HG02610 (cell line): ENCODE data around the gene COL27A1.

Experiments used
- ATAC-seq: cut with Tn5 transposase; IDR thresholded peaks from one replicate; pipeline ENCODE4 v1.9.1; 2021; ENCODE audit warnings: mild to moderate bottlenecking, moderate library complexity; ENCODE audit not compliant: unreplicated experiment

The COL27A1 gene

DNA sequence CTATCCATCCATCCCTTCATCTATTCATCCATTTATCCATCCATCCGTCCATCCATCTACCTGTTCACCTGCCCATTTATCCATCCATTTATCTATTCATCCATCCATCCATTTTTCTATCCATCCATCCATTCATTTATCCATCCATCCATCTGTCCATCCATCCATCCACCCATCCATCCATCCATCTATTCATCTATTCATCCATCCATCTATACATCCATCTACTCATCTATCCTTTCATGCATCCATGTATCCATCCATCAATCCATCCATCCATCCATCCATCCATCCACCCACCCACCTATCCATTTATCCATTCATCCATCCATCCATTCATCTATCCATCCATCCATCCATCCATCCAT, 10.8 kb downstream of the COL27A1 start:
- no peak for ATAC-seq

DNA sequence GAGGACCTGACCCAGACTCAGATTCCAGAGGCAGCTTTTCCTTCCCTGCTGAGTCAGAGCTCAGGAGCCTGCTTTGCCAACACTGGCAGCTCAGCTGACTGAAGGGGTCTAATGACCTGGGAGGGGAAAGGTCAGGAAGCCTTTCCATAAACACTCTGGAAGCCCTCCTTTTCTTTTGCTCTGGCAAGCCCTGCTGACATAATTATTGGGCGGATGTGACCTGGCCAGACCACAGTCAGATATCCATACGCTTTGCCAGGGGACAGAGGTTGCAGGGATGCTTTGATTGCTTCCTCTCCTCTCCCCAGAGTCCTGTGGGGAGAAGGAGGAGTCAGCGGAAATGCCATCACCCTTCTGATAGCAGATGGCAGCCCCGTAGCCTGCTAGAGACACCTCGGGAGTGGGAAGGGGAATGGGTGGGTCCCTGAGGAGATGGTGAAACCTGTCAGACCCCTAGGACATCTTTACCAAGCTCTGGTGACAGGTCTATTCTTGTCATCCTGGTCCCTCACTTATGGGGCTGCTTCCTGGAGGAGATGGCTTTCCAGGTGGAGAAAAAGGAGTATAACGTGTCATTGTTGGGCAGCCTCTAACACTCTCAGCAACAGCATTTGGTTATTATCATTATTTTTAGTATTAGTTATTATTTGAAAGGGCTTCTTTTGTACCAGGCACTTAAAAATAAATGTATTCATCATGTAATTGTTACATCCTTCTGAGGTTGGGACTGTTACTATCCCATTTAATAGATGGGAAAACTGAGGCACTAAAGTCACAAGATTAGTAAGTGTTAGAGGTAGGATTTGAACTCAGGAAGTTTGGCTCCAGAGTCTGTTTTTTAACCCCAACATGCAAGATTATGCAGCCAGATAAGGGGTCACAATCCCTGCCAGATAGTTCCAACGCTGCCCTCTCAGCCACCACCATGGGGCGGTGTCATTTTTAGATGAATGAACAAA, 11.6 kb downstream of the COL27A1 start:
- no peak for ATAC-seq

DNA sequence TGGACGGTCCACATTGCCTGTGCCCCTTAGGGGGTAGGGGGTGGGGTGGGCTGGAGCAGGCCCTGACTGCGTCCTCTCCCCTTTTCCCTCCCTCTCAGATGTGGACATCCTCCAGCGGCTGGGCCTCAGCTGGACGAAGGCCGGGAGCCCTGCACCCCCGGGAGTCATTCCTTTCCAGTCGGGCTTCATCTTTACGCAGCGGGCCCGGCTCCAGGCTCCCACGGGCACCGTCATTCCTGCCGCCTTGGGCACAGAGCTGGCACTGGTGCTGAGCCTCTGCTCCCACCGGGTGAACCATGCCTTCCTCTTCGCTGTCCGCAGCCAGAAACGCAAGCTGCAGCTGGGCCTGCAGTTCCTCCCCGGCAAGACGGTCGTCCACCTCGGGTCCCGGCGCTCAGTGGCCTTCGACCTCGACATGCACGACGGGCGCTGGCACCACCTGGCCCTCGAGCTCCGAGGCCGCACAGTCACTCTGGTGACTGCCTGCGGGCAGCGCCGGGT, 12.3 kb downstream of the COL27A1 start:
- no peak for ATAC-seq

DNA sequence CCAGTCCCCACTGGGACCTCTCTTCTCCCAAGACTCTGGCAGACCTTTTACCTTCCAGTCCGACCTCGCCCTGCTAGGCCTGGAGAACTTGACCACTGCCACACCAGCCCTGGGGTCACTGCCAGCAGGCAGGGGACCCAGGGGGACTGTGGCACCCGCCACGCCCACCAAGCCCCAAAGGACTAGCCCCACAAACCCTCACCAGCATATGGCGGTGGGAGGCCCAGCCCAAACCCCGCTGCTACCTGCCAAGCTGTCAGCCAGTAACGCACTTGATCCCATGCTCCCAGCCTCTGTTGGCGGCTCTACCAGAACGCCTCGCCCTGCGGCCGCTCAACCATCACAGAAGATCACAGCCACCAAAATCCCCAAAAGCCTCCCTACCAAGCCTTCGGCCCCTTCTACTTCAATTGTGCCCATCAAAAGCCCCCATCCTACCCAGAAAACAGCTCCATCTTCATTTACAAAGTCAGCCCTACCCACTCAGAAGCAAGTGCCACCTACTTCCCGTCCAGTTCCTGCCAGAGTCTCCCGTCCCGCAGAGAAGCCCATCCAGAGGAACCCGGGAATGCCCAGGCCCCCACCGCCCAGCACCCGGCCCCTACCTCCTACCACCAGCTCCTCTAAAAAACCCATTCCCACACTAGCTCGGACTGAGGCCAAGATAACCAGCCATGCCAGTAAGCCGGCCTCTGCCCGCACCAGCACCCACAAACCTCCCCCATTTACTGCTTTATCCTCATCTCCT, 13.1 kb downstream of the COL27A1 start:
- ATAC-seq: no peak

GRCh38 chr9:114169029-114169951, 14.0 kb downstream of the COL27A1 start:
- ATAC-seq: no peak

- no peak for ATAC-seq
Measured at GRCh38 chr9:114169952-114170770, 14.8 kb downstream of the COL27A1 start.

DNA sequence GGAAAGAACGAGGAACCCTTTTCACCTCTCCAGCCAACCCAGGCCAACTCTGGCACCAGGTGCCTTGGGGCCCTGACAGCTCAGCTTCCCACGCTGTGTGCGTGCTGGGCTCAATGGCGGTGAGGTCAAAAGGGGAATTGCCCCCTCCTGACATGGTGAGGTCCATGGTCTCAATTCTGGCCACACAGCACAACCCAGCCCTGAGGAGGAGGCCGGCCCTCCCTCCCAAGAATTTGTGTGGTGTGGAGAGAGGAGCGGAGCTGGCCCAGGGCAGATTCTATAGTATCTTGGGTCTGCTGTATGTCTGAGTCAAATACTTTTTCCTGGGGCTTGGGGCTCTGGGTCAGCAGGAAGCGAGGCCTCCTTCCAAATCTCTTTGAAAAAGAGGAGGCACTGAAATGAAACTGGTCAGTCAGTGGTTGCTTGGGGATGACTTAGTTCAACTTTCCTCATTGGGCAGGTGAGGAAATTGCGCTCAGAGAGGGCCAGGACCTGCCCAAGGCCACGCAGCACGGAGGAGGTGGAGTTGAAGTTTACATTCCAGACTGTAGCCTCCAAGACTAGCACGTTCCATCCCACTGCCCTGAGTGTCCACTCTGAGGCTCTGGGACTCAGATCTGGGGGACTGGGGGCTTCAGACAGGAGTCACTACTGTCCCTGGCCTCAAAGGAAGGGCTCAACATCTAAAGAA, 15.6 kb downstream of the COL27A1 start:
- ATAC-seq: no peak

DNA sequence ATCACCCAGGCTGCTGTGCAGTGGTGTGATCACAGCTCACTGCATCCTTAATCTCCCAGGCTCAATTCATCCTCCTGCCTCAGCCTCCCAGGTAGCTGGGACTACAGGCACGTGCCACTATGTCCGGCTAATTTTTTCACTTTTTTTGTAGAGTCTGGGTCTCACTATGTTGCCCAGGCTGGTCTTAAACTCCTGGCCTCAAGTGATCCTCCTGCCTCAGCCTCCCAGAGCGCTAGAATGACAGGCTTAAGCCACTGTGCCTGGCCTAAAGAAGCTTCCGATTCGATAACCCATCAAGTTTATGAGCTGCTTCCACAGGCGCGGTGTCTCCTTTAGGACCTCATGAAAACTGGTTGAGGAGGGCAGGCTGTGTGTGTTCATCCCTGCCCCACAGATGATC, 16.2 kb downstream of the COL27A1 start:
- no peak for ATAC-seq

DNA sequence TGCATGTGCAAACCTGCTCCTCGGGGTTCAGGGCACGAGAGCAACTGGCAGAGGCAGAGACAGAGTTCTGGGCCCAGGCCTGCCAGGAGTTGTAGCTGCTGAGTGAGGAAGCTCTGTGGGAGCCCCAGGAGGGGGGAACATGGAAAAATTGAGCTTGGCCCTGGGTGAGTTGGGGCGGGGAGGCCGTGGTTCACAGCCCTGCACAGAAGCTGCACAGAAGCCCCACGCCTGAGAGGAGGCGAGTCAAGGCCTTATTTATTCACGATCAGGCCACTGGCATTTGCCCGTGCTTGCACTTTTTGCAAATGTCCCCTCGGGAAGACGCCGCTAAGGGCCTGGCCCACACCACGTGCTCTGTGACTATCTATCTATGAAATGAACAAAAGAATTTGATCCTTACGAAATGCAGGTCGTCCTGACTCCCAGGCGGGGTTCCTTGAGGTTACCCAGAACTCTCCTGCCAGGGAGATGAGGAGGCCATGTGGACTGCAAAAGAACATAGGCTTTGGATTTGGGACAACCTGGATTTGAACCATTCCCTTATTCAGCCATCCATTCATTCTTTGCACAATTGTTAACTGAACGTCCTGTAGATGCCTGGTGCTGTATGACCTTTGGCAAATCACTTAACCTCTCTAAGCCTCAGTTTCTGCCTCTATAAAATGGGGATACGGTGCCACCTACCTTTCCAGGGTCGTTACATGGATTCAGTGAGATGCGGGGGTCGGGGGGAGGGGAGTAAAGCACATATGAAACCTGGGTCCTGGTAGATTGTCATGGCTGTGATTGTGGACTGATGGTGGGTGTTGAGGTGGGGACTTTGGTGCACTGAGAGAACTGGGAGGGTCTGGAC, 17.9 kb downstream of the COL27A1 start:
- no peak for ATAC-seq

DNA sequence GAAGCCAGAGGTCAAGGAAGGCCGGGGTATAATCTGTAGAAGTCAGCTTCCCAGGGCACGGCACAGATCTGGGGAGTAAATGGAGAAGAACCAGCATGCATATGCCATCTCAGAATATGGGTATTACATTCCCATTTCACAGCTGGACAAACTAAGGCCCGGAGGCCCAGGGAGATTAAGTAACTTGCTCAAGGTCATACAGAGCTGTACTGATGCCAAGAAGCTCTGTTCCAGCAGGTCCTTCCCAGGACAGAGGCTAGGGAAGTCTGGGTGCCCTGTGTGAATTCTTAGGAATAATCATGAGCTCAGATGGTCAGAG, 19.2 kb downstream of the COL27A1 start:
- ATAC-seq: no peak

DNA sequence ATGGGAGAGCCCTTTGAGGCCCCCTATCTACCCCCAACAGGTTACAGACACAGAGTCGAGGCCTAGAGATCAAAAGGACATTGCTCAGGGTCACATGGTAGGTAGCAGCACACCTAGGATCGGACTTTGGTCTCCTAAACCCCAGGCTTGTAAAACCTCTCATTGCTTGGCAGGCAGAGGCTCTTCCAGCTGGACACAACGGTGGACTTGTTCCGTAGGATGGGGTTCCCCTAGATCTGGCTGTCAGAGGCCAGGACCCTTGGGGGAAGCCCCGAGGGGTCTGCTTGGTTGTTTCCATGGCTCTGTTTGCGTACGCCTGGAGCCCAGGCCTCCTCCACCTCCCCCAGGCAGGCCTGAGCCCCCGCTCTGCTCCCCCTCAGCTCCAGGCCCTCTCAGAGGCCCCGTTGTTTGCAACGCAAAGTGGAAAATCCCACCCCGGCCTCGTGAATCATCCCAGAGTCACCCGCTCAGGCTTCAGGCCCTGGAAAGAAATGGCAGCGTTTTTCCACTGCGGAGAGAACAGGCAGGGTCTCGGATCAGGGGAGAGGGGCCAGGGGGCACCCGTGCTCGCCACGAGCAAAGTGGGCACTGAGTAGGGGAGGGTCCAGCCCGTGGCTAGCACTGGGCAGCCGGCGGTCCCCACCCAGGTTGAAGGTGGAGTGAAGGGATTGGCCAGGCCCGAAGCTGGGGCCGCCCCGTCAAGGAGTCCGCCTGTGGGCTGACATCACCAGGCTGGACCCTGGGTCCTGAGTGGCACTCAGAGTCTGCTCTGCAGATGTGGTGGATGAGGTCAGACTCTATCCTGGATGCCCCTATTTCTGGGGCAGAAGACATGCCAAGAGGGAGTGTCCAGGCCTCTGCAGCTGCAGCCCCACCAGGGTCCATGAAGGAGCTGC, 19.8 kb downstream of the COL27A1 start:
- no peak for ATAC-seq

DNA sequence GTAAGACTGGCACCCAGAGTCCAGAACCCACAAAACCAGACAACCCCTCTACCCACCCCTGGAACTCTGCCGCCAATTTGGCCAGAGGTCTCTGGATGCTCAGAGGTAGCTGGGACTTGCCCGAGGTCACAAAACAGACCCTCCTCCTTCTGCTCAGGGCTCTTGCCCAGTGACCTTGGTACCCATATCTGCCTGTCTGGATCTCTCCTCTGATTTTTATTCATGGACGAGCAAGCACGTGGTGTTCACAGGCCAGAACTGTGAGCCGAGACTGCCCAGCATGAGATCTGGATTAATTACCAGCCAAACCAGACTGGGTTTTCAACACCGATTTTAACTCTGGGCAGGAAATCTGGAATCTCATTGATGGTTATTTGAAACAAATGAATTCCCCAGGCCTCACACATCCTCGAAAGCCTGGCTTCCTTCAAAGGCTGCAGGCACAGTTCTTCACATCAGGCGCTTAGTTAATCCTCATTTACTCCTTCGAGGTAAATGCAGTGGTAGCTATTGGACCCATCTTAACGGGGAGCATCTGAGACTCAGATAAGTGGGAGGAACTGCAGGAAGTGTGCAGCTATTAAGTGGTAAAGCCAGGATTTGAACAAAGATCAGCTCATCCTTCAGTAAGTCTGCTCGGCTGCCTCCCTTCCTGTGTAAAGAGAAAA, 21.4 kb downstream of the COL27A1 start:
- no peak for ATAC-seq

DNA sequence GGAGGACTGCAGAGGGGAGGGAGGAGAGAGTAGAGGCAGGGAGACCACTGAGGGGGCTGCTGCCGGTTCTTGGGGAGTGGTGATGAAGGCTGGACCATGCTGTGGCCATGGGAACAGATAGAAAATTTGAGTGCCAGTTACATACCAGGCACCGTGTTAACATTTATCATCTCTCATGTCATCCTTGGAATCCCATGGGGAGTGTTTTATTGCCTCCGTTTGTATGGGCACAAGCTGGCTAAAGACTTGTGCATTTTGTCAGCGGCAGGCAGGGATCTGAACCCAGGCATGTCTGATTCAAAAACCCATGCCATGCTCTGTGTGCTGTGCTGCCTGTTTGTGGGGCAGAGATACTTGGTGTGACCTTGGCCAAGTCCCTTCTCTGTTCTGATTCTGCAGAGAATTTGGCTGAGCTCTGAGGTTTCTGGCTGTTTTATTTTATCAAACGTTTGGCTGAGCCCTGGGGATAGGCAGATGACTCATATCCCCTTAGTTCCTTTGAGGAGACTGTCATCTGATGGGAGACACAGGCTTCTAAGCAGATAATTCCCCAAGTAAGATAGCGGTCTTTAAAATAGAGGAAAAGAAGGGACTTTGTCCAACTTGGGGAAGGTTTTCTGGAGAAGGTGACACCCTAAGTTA, 22.2 kb downstream of the COL27A1 start:
- no peak for ATAC-seq

DNA sequence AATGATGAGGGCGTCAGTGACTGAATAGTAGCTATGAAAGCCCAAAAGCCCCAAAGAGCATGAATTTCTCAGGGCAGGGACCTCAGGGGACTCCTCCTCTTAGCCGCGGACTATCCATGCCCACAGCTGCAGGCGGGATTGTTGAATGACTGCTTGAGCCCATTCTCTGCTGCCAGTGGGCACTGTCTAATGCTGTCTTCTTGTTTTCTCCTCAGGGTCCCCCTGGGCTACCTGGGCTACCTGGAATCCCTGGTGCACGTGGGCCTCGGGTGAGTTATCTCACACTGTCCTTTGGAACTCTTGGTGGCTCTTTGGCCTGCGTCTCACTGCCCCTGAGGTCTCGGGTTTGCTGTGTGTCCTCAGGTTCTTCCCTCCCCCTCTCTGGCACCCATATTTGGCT, 22.7 kb downstream of the COL27A1 start:
- no peak for ATAC-seq

GRCh38 chr9:114178756-114179450, 23.6 kb downstream of the COL27A1 start:
- ATAC-seq: no peak

- ATAC-seq: no peak
Measured at GRCh38 chr9:114179516-114179915, 24.2 kb downstream of the COL27A1 start.
